ENCODE results near the gene C1QTNF6.

Gene C1QTNF6

DNA sequence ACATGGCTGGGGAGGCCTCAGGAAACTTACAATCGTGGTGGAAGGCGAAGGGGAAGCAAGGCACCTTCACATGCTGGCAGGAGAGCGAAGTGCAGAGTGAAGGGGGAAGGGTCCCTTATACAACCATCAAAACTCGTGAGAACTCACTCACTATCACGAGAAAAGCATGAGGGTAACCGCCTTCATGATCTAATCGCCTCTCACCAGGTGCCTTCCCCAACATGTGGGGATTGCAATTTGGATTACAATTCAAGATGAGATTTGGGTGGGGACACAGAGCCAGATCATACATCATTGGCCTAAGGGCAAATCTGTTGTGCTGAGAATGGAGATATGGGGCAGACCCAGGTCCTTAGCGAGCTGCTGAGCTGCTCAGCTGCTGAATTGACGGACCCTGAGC lies 13.1 kb downstream of the C1QTNF6 start (continued):
- TF ChIP-seq, protein P1, sequence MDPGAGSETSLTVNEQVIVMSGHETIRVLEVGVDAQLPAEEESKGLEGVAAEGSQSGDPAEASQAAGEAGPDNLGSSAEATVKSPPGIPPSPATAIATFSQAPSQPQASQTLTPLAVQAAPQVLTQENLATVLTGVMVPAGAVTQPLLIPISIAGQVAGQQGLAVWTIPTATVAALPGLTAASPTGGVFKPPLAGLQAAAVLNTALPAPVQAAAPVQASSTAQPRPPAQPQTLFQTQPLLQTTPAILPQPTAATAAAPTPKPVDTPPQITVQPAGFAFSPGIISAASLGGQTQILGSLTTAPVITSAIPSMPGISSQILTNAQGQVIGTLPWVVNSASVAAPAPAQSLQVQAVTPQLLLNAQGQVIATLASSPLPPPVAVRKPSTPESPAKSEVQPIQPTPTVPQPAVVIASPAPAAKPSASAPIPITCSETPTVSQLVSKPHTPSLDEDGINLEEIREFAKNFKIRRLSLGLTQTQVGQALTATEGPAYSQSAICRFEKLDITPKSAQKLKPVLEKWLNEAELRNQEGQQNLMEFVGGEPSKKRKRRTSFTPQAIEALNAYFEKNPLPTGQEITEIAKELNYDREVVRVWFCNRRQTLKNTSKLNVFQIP (CRISPR knock-in tag; IDR thresholded peaks at IDR 0.05; ENCODE audit: borderline replicate concordance, low read depth) = no peak
- TF ChIP-seq ESRRG (CRISPR knock-in tag; IDR thresholded peaks at IDR 0.05) = no peak

DNA sequence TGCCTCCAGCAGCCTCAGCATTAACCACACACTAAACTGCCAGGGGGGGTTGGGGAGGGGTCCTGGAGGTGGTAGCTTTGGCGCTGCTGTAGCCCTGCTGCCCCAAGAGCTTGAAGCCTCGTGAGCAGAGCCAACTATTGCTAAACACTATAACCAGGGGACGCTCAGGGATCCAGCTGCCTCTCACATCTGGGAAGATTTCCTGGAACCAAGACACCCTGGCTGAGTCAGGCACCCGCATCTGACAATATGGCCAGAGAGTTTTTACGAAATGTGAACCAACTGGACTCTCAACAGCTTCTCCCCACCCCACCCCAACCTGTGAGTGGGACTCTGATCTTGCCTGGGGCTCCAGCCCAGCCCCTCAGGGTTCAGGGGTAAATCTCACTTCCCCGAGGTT lies 14.3 kb downstream of the C1QTNF6 start:
- no peak for ATAC-seq
- no peak for TF ChIP-seq ZNF565 (CRISPR knock-in tag; conservative IDR thresholded peaks at IDR 0.05; ENCODE audit: low read depth)
- no peak for TF ChIP-seq GLIS3 (CRISPR knock-in tag; IDR thresholded peaks at IDR 0.05)
- TF ChIP-seq PPARA (CRISPR knock-in tag; IDR thresholded peaks at IDR 0.05; ENCODE audit: borderline replicate concordance) = no peak
- TF ChIP-seq TCF4 (CRISPR knock-in tag; IDR thresholded peaks at IDR 0.05; ENCODE audit: borderline replicate concordance) = no peak
- TF ChIP-seq, protein P2, sequence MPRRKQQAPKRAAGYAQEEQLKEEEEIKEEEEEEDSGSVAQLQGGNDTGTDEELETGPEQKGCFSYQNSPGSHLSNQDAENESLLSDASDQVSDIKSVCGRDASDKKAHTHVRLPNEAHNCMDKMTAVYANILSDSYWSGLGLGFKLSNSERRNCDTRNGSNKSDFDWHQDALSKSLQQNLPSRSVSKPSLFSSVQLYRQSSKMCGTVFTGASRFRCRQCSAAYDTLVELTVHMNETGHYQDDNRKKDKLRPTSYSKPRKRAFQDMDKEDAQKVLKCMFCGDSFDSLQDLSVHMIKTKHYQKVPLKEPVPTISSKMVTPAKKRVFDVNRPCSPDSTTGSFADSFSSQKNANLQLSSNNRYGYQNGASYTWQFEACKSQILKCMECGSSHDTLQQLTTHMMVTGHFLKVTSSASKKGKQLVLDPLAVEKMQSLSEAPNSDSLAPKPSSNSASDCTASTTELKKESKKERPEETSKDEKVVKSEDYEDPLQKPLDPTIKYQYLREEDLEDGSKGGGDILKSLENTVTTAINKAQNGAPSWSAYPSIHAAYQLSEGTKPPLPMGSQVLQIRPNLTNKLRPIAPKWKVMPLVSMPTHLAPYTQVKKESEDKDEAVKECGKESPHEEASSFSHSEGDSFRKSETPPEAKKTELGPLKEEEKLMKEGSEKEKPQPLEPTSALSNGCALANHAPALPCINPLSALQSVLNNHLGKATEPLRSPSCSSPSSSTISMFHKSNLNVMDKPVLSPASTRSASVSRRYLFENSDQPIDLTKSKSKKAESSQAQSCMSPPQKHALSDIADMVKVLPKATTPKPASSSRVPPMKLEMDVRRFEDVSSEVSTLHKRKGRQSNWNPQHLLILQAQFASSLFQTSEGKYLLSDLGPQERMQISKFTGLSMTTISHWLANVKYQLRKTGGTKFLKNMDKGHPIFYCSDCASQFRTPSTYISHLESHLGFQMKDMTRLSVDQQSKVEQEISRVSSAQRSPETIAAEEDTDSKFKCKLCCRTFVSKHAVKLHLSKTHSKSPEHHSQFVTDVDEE (CRISPR knock-in tag; IDR thresholded peaks at IDR 0.05) = no peak
- TF ChIP-seq, protein P3, sequence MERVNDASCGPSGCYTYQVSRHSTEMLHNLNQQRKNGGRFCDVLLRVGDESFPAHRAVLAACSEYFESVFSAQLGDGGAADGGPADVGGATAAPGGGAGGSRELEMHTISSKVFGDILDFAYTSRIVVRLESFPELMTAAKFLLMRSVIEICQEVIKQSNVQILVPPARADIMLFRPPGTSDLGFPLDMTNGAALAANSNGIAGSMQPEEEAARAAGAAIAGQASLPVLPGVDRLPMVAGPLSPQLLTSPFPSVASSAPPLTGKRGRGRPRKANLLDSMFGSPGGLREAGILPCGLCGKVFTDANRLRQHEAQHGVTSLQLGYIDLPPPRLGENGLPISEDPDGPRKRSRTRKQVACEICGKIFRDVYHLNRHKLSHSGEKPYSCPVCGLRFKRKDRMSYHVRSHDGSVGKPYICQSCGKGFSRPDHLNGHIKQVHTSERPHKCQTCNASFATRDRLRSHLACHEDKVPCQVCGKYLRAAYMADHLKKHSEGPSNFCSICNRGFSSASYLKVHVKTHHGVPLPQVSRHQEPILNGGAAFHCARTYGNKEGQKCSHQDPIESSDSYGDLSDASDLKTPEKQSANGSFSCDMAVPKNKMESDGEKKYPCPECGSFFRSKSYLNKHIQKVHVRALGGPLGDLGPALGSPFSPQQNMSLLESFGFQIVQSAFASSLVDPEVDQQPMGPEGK (CRISPR knock-in tag; IDR thresholded peaks at IDR 0.05; ENCODE audit: borderline replicate concordance) = no peak
- TF ChIP-seq ZC3H10 (CRISPR knock-in tag; IDR thresholded peaks at IDR 0.05) = no peak
- TF ChIP-seq, protein P4, sequence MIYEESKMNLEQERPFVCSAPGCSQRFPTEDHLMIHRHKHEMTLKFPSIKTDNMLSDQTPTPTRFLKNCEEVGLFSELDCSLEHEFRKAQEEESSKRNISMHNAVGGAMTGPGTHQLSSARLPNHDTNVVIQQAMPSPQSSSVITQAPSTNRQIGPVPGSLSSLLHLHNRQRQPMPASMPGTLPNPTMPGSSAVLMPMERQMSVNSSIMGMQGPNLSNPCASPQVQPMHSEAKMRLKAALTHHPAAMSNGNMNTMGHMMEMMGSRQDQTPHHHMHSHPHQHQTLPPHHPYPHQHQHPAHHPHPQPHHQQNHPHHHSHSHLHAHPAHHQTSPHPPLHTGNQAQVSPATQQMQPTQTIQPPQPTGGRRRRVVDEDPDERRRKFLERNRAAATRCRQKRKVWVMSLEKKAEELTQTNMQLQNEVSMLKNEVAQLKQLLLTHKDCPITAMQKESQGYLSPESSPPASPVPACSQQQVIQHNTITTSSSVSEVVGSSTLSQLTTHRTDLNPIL (CRISPR knock-in tag; IDR thresholded peaks at IDR 0.05; ENCODE audit: low read depth) = no peak
- TF ChIP-seq OSR1 (CRISPR knock-in tag; IDR thresholded peaks at IDR 0.05) = no peak
- no peak for TF ChIP-seq CSDC2 (CRISPR knock-in tag; IDR thresholded peaks at IDR 0.05)
- TF ChIP-seq ISL1 (CRISPR knock-in tag; IDR thresholded peaks at IDR 0.05) = no peak
- TF ChIP-seq ZNF70 (CRISPR knock-in tag; IDR thresholded peaks at IDR 0.05) = no peak
- no peak for TF ChIP-seq RARB (CRISPR knock-in tag; IDR thresholded peaks at IDR 0.05)
- TF ChIP-seq, protein P1 (CRISPR knock-in tag; IDR thresholded peaks at IDR 0.05; ENCODE audit: borderline replicate concordance, low read depth) = no peak
- TF ChIP-seq ZFP3 (CRISPR knock-in tag; IDR thresholded peaks at IDR 0.05) = no peak
- TF ChIP-seq ESRRG (CRISPR knock-in tag; IDR thresholded peaks at IDR 0.05) = no peak
- no peak for TF ChIP-seq ZFP30 (CRISPR knock-in tag; IDR thresholded peaks at IDR 0.05)

DNA sequence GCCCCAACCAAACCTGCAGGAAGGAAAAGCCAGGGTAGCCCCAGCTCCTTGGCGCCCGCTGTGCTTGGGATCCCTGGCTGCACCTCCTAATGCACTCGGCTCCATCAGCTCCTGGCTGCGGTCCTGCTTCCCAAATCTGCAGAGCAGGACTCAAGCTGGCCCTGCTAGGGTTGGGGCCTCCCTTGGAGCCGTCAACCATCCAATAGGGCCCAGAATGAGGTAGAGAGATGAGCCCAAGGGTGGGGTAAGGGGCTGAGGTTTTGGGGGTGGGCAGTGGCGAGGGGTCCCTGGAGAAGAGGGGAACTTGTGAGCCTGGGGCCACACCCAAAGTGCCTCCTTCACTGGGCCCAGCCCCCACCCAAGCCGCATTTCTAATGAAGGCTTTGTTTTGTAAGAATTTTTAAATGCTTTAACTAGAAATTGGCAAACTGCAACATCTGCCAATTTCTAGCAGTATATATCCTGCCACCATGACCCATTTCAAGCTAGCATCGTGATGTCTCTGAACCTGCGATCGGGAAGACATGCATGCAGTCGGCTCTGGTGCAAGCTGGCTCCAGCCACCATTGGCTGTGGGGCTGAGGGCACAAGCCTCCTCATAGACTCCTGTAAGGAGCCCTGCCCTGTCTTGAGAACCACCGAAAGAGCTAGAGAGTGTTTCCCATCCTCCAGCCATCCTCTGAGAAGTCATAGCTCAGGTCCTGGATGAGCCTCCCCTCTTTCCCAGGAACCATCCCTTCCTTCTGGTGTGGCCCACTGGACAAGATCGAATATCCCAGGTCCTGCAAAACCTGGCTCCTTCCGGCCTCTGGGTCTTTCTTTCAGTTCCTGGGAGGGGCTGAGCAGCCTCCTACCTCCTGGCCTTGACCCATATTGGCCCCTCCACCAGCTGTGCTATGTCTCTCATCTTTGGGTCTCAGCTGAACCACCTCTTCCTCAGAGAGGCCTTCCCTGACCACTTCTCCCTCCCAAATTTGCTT lies 15.5 kb downstream of the C1QTNF6 start:
- no peak for ATAC-seq
- TF ChIP-seq BACH2 (CRISPR knock-in tag; IDR thresholded peaks at IDR 0.05; ENCODE audit: borderline replicate concordance) (no peak), ZFP30 (CRISPR knock-in tag; IDR thresholded peaks at IDR 0.05) (no peak), ARNTL (CRISPR knock-in tag; IDR thresholded peaks at IDR 0.05; ENCODE audit: borderline replicate concordance, low read depth) (no peak), ESRRG (CRISPR knock-in tag; IDR thresholded peaks at IDR 0.05) (no peak), TOX (CRISPR knock-in tag; IDR thresholded peaks at IDR 0.05; ENCODE audit: borderline replicate concordance) (no peak), ZNF8 (CRISPR knock-in tag; IDR thresholded peaks at IDR 0.05) (no peak), ZC3H10 (CRISPR knock-in tag; IDR thresholded peaks at IDR 0.05) (no peak), ZNF565 (CRISPR knock-in tag; conservative IDR thresholded peaks at IDR 0.05; ENCODE audit: low read depth) (no peak), PPARA (CRISPR knock-in tag; IDR thresholded peaks at IDR 0.05; ENCODE audit: borderline replicate concordance) (no peak), SNAI2 (CRISPR knock-in tag; IDR thresholded peaks at IDR 0.05) (no peak), ZFP3 (CRISPR knock-in tag; IDR thresholded peaks at IDR 0.05) (no peak), CSDC2 (CRISPR knock-in tag; IDR thresholded peaks at IDR 0.05) (no peak), ZNF70 (CRISPR knock-in tag; IDR thresholded peaks at IDR 0.05) (no peak), OSR1 (CRISPR knock-in tag; IDR thresholded peaks at IDR 0.05) (no peak)
- TF ChIP-seq, protein P5, sequence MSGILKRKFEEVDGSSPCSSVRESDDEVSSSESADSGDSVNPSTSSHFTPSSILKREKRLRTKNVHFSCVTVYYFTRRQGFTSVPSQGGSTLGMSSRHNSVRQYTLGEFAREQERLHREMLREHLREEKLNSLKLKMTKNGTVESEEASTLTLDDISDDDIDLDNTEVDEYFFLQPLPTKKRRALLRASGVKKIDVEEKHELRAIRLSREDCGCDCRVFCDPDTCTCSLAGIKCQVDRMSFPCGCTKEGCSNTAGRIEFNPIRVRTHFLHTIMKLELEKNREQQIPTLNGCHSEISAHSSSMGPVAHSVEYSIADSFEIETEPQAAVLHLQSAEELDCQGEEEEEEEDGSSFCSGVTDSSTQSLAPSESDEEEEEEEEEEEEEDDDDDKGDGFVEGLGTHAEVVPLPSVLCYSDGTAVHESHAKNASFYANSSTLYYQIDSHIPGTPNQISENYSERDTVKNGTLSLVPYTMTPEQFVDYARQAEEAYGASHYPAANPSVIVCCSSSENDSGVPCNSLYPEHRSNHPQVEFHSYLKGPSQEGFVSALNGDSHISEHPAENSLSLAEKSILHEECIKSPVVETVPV (CRISPR knock-in tag; IDR thresholded peaks at IDR 0.05) = no peak
